Measurements from ENCODE around the gene FAM20A.

FAM20A gene

GRCh38 chr17:68511254-68511670 is 89.9 kb downstream of the FAM20A start:
- TF ChIP-seq CTCF (IDR thresholded peaks at IDR 0.05; ENCODE audit: insufficient read depth, low read depth, low read length, missing control alignments): no peak
- no peak for DNase-seq (ENCODE audit: low read depth)
- H3K4me3 ChIP-seq (ENCODE audit: low read length): peak overlapping the region; percentile 93

GRCh38 chr17:68509141-68510057 is 91.8 kb downstream of the FAM20A start:
- no peak for TF ChIP-seq CTCF (IDR thresholded peaks at IDR 0.05; ENCODE audit: insufficient read depth, low read depth, low read length, missing control alignments)
- DNase-seq (ENCODE audit: low read depth): peak; percentile 43
- no peak overlapping the region for H3K4me3 ChIP-seq (ENCODE audit: low read length)

- DNase-seq (ENCODE audit: low read depth): no peak
- no peak overlapping the region for H3K4me3 ChIP-seq (ENCODE audit: low read length)
- TF ChIP-seq CTCF (IDR thresholded peaks at IDR 0.05; ENCODE audit: insufficient read depth, low read depth, low read length, missing control alignments): no peak
Measured at GRCh38 chr17:68507576-68507975, 93.6 kb downstream of the FAM20A start.

- TF ChIP-seq CTCF (IDR thresholded peaks at IDR 0.05; ENCODE audit: insufficient read depth, low read depth, low read length, missing control alignments): no peak
- no peak for DNase-seq (ENCODE audit: low read depth)
- H3K4me3 ChIP-seq (ENCODE audit: low read length): no peak overlapping the region
Measured at GRCh38 chr17:68505951-68506350, 95.2 kb downstream of the FAM20A start.

- H3K4me3 ChIP-seq (ENCODE audit: low read length): no peak overlapping the region
- TF ChIP-seq CTCF (IDR thresholded peaks at IDR 0.05; ENCODE audit: insufficient read depth, low read depth, low read length, missing control alignments): no peak
- no peak for DNase-seq (ENCODE audit: low read depth)
Measured at GRCh38 chr17:68501074-68501473, 100.1 kb downstream of the FAM20A start.

GRCh38 chr17:68499587-68499986 is 101.6 kb downstream of the FAM20A start:
- no peak for DNase-seq (ENCODE audit: low read depth)
- TF ChIP-seq CTCF (IDR thresholded peaks at IDR 0.05; ENCODE audit: insufficient read depth, low read depth, low read length, missing control alignments): no peak
- no peak overlapping the region for H3K4me3 ChIP-seq (ENCODE audit: low read length)
